HEK293T (cell line): Measurements from ENCODE around the gene BEND4.

Experiments used
- CTCF ChIA-PET: fragments of 350-600 bp; formaldehyde crosslinking; extraction: SDS; loops from one replicate; lab custom pipeline; 2021; ENCODE audit warnings: antibody characterized with exemption, inconsistent platforms; lab: Yijun Ruan, JAX
- POLR2A ChIA-PET: fragments of 350-600 bp; formaldehyde crosslinking; extraction: SDS; loops from one replicate; lab custom pipeline; 2020; ENCODE audit warnings: antibody characterized with exemption, inconsistent platforms; lab: Yijun Ruan, JAX
- DNase-seq: peaks from one replicate; pipeline ENCODE4 v3.0.0; 2012; ENCODE audit warnings: mixed read lengths; ENCODE audit errors: extremely low spot score
- ARNT ChIP-seq: fragments of 450-650 bp; IDR thresholded peaks from 2 replicates; pipeline ENCODE4 v1.6.1; 2017; ENCODE audit warnings: mild to moderate bottlenecking
- BHLHE40 ChIP-seq: fragments of 450-650 bp; IDR thresholded peaks from 2 replicates; pipeline ENCODE4 v1.6.1; 2016; ENCODE audit warnings: mild to moderate bottlenecking, moderate library complexity, borderline replicate concordance
- CTBP1 ChIP-seq: fragments of 450-650 bp; IDR thresholded peaks from 2 replicates; pipeline ENCODE4 v1.6.1; 2016; ENCODE audit warnings: borderline replicate concordance
- ELF4 ChIP-seq: fragments of 450-650 bp; IDR thresholded peaks from 2 replicates; pipeline ENCODE4 v1.6.1; 2017; ENCODE audit warnings: antibody characterized with exemption
- FOXA1 ChIP-seq: fragments of 450-650 bp; IDR thresholded peaks from 2 replicates; pipeline ENCODE4 v1.6.1; 2016; ENCODE audit warnings: mild to moderate bottlenecking
- FOXK2 ChIP-seq: fragments of 450-650 bp; IDR thresholded peaks from 2 replicates; pipeline ENCODE4 v1.6.1; 2016; ENCODE audit warnings: mild to moderate bottlenecking
- FOXM1 ChIP-seq: fragments of 450-650 bp; IDR thresholded peaks from 2 replicates; pipeline ENCODE4 v1.6.1; 2017; ENCODE audit warnings: mild to moderate bottlenecking, borderline replicate concordance
- HDGF ChIP-seq: fragments of 450-650 bp; IDR thresholded peaks from 2 replicates; pipeline ENCODE4 v1.6.1; 2017; ENCODE audit warnings: antibody characterized with exemption, borderline replicate concordance
- L3MBTL2 ChIP-seq: fragments of 450-650 bp; conservative IDR thresholded peaks from 2 replicates; pipeline ENCODE4 v1.6.1; 2016; ENCODE audit warnings: mild to moderate bottlenecking
- LEF1 ChIP-seq: fragments of 450-650 bp; IDR thresholded peaks from 2 replicates; pipeline ENCODE4 v1.6.1; 2017; ENCODE audit warnings: mild to moderate bottlenecking, borderline replicate concordance
- NFRKB ChIP-seq: fragments of 450-650 bp; IDR thresholded peaks from 2 replicates; pipeline ENCODE4 v1.6.1; 2016; ENCODE audit warnings: mild to moderate bottlenecking, moderate library complexity
- SP1 ChIP-seq: fragments of 450-650 bp; IDR thresholded peaks from 2 replicates; pipeline ENCODE4 v1.6.1; 2017
- SUZ12 ChIP-seq: fragments of 450-650 bp; IDR thresholded peaks from 2 replicates; pipeline ENCODE4 v1.6.1; 2016; ENCODE audit warnings: mild to moderate bottlenecking
- TARDBP ChIP-seq: fragments of 450-650 bp; IDR thresholded peaks from 2 replicates; pipeline ENCODE4 v1.6.1; 2016
- ZNF384 ChIP-seq: fragments of 450-650 bp; IDR thresholded peaks from 2 replicates; pipeline ENCODE4 v1.6.1; 2016
- TF ChIP-seq, protein P1 (sequence below): fragments of 450-650 bp; IDR thresholded peaks from 2 replicates; pipeline ENCODE4 v1.6.1; 2016

Gene BEND4

DNA sequence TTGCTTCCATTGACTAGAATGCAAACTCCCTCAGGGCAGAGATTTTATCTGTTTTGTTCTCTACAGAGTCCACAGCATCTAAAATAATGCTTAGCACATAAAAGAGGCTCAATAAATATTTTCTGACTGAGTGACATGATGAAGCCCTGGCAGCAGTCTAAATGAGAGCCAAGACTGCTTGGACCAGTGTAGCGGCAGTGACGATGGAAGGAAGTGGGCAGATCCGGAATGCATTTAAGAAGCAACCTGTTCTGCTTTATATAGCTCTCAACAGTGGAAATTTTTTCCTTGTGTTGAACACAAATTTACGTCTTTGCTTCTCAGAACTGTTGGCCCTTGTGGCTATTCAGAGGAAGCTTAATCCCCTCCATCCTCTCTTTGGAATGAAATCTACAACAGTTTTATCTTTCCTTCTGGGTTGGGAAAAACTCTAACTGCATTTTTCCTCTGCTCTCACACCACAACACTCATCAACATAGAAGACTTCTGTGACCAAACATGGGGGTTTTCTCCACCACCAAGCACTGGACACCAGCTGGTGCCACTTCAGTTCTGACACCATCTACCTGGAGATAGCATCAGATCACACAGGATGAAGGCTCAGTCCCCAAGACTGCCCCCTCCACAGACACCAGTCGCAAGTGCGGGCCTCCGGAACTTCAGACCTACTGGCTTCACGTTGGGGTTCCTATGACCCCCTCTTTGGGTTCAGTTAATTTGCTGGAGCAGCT is 7.0 kb upstream of the BEND4 start:
- CTCF ChIA-PET, result no interaction called here
- no peak for DNase-seq
- no peak for TF ChIP-seq SUZ12
- TF ChIP-seq CTBP1, result no peak
- no peak for TF ChIP-seq BHLHE40
- no peak for TF ChIP-seq FOXM1
- TF ChIP-seq LEF1, result no peak
- TF ChIP-seq NFRKB, result no peak
- POLR2A ChIA-PET, result no interaction called here

DNA sequence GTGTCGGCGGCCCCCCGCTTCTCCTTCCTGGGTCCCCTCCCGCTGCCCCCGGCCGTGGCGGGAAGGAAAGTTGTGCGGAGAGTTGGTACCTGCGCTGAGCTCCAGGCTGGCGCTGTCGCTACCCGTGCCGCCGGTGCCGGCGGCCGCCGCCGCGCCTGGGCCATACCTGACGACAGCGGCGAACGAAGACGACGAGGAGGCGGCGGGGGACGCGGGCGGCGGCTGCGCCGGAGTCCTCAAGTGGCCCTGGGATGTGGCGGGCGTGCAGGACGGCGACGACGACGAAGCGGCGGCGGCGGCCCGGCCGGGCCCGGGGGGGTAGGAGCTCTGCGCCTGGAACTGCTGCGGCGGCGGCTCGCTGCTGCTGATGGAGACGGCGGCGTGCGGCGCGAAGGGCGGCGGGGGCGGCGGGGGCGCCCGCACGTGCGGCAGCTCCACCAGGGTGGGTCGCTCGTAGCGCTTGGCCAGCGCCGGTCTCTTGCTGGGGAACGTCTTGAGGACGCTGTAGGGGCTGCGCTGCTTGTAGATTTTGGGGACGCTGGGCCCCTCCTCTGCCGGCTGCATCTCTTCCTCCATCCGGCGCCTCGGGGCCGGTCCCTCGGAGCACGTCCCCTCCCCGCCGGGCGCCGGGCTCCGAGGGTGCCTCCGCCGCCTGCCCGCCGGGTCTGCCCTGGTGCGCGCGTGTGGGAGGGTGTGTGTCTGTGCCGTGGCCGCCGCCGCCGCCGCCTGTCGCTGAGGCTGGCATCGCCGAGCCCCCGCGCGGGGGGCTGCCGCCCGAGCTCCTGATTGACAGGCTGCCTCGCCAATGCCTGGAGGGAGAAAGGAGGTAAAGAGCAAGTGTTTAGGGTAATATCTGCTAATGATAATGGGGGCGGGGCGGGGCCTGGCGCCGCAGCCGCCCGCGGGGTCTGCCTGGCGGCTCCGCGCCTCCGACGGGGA is 618 bp downstream of the BEND4 start:
- ChIA-PET CTCF (interaction anchor here (0.6 kb wide), 1 partner anchor 74 kb away, joined by 3 read pairs; no protein-coding TSS in a partner anchor), POLR2A (interaction anchor here (0.9 to 1.3 kb wide), 3 partner anchors 9 to 895 kb away, joined by 3 to 5 read pairs (median 3); partner anchors contain the start of gene UCHL1)
- TF ChIP-seq FOXK2 (no peak), ZNF384 (no peak), TARDBP (no peak), SUZ12 (no peak), LEF1 (no peak), L3MBTL2 (0 out of 2 replicates have a peak, but pooled peaks have one; percentile 7), HDGF (no peak), FOXM1 (peak; percentile 12; the same call in 1 of the 2 replicates), FOXA1 (no peak), BHLHE40 (no peak), ELF4 (no peak), SP1 (no peak), NFRKB (no peak), CTBP1 (no peak), ARNT (no peak)
- TF ChIP-seq, protein P1, sequence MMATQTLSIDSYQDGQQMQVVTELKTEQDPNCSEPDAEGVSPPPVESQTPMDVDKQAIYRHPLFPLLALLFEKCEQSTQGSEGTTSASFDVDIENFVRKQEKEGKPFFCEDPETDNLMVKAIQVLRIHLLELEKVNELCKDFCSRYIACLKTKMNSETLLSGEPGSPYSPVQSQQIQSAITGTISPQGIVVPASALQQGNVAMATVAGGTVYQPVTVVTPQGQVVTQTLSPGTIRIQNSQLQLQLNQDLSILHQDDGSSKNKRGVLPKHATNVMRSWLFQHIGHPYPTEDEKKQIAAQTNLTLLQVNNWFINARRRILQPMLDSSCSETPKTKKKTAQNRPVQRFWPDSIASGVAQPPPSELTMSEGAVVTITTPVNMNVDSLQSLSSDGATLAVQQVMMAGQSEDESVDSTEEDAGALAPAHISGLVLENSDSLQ, result peak; percentile 97
- peak; percentile 80 for DNase-seq

GRCh38 chr4:42150653-42151567 is 1.5 kb downstream of the BEND4 start:
- TF ChIP-seq, protein P1, result no peak
- TF ChIP-seq L3MBTL2 (peak; percentile 67), CTBP1 (0 out of 2 replicates have a peak, but pooled peaks have one; percentile 3), ARNT (no peak), FOXK2 (no peak), TARDBP (no peak), HDGF (no peak), SUZ12 (no peak)
- POLR2A ChIA-PET, result interaction anchor here (0.9 to 1.0 kb wide), 2 partner anchors 24 to 894 kb away, joined by 3 read pairs; partner anchors contain the start of gene UCHL1
- CTCF ChIA-PET, result no interaction called here
- peak; percentile 30 for DNase-seq

DNA sequence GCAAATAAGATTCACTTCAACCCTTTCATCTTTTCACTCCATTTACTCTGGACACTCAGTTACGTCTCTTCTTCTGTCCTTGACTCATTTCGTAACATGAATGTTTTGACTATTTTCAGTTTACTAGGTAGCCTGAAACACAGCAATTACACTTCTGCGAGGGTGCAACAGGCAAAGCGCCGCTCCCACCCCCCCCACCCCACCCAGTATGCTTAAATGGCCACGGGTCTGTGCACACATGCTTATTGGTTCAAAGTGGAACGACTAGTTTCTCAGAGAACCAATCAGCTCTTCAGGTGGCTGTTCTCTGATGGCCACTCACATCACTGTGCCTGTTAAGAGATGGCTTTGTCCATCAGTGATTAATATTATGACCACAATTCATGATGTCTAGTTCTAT is 3.5 kb downstream of the BEND4 start:
- peak; percentile 12 for DNase-seq
- ChIA-PET CTCF (no interaction called here), POLR2A (no interaction called here)
- no peak for TF ChIP-seq CTBP1
- no peak for TF ChIP-seq TARDBP
- TF ChIP-seq SUZ12, result no peak
- TF ChIP-seq HDGF, result no peak
- TF ChIP-seq FOXM1, result no peak
- TF ChIP-seq, protein P1, result no peak
- no peak for TF ChIP-seq ELF4
- TF ChIP-seq SP1, result no peak
- TF ChIP-seq ARNT, result no peak
- TF ChIP-seq LEF1, result no peak
- TF ChIP-seq BHLHE40, result no peak
- no peak for TF ChIP-seq FOXA1
- no peak for TF ChIP-seq ZNF384
- no peak for TF ChIP-seq FOXK2
